Tibial nerve (tissue), 4 donors: ENCODE measurements around the gene ATXN10. TPM values are rescaled to one million over a fixed set of nuclear protein-coding genes. Genes with fewer than 3 reads are reported as not detected.

Experiments
- DNase-seq, 2 donors: peaks; one replicate each; pipeline ENCODE4 v3.0.0-alpha.2; 2019; ENCODE audit warnings: low spot score in 2 of 2
- H3K27ac ChIP-seq, 4 donors: fragments of 200-600 bp; sonication (generic) in 3 of 4; one replicate each; pipeline ENCODE4 v1.5.1; 2017 to 2019; ENCODE audit warnings: mild to moderate bottlenecking in 1 of 4
- H3K27me3 ChIP-seq, 2 donors: fragments of 200-600 bp; sonication (generic) in 1 of 2; one replicate each; pipeline versions ENCODE4 v1.5.1 to v1.6.0; 2017 to 2019
- H3K36me3 ChIP-seq, 3 donors: fragments of 200-600 bp; sonication (generic); one replicate each; pipeline ENCODE4 v1.5.1; 2018 to 2019
- H3K4me1 ChIP-seq, 4 donors: fragments of 200-600 bp; sonication (generic) in 3 of 4; one replicate each; pipeline ENCODE4 v1.5.1; 2017 to 2019
- H3K4me3 ChIP-seq, 4 donors: fragments of 200-600 bp; sonication (generic) in 3 of 4; one replicate each; pipeline ENCODE4 v1.5.1; 2017 to 2019; ENCODE audit warnings: mild to moderate bottlenecking in 1 of 4, moderate library complexity in 1 of 4
- H3K9me3 ChIP-seq, 4 donors: fragments of 200-600 bp; sonication (generic) in 3 of 4; one replicate each; pipeline ENCODE4 v1.5.1; 2017 to 2019
- CTCF ChIP-seq, 5 experiments: fragments of 200-600 bp in 3 of 5; fragments of 450-650 bp in 2 of 5; sonication (generic) in 3 of 5; IDR thresholded peaks; one replicate each; pipeline ENCODE4 v1.5.1; 2016 to 2019; ENCODE audit warnings: antibody characterized with exemption in 5 of 5, mild to moderate bottlenecking in 3 of 5, moderate library complexity in 2 of 5
- EP300 ChIP-seq, 2 donors: sonication (generic); formaldehyde crosslinking; IDR thresholded peaks; one replicate each; pipeline ENCODE4 v1.6.1; 2017; ENCODE audit warnings: antibody characterized with exemption in 2 of 2, mild to moderate bottlenecking in 1 of 2
- POLR2A ChIP-seq, 2 donors: fragments of 450-650 bp; IDR thresholded peaks; one replicate each; pipeline ENCODE4 v1.6.1; 2017; ENCODE audit warnings: antibody characterized with exemption in 2 of 2, mild to moderate bottlenecking in 2 of 2, moderate library complexity in 2 of 2
- WGBS, 2 donors: methylation state at CpG; one replicate each; pipeline ENCODE4 v1.1.5; 2018; 5-methylcytosine and 5-hydroxymethylcytosine counted together
- total RNA-seq, 4 donors: library from RNA; depleted of rRNA; stranded (reverse); fragments of >200 nt; gene quantifications; one replicate each; pipeline ENCODE4 v1.1.0, GENCODE V29; 2016

Gene ATXN10
- total RNA-seq, 4 donors from 2014 or later = 163 to 197 (median 178) TPM

GRCh38 chr22:45884201-45885062 lies 212.8 kb downstream of the ATXN10 start:
- Histone ChIP-seq H3K4me1 (peaks cover 0 to 25% (median 10%) of the 10 kb centered on the region in 4 donors), H3K27ac (no peak overlapping the region), H3K27me3 (peaks cover 0 to 74% of the 10 kb centered on the region in 2 donors), H3K9me3 (no peaks in the 10 kb centered on the region), H3K4me3 (no peak overlapping the region), H3K36me3 (no peaks in the 10 kb centered on the region)
- TF ChIP-seq EP300 (IDR thresholded peaks at IDR 0.05) = no peak
- TF ChIP-seq CTCF (IDR thresholded peaks at IDR 0.05) = no peak
- TF ChIP-seq POLR2A (IDR thresholded peaks at IDR 0.05) = no peak
- WGBS, 2 donors = 71 to 83% methylated on average over 20 to 21 of the region's 27 CpGs
- DNase-seq = no peak

GRCh38 chr22:45885171-45885840 lies 213.7 kb downstream of the ATXN10 start:
- Histone ChIP-seq H3K9me3 (no peaks in the 10 kb centered on the region), H3K4me1 (peaks cover 0 to 22% (median 8%) of the 10 kb centered on the region in 4 donors), H3K27me3 (peaks cover 0 to 75% of the 10 kb centered on the region in 2 donors), H3K36me3 (no peaks in the 10 kb centered on the region), H3K4me3 (no peak overlapping the region), H3K27ac (no peak overlapping the region)
- WGBS, 2 donors = 83 to 85% methylated on average over 16 of the region's 16 CpGs
- no peak for TF ChIP-seq CTCF (IDR thresholded peaks at IDR 0.05)
- no peak for DNase-seq

DNA sequence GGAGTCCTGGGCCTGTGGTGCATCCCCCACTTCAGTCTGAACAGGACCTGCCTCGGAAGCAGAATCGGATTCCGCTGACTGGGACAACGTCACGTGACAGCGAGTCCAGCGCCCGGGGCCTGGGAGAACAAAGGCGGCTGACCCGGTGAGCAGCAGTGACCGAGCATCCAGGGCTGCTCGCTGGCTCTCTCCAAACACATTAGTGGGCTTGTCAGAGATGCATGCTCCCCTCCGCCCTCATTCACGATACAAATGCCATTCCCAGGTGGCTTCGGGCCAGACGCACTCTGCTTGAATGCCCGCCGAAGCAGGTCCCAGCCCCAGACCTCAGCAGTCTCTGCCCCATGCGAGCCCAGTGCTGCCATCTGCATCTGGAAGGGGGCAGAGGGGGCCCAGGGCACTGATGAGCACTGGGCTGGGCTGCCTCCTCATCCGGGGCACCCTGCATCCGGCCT lies 214.3 kb downstream of the ATXN10 start:
- H3K4me3 ChIP-seq = no peak overlapping the region
- 54 to 72% methylated on average over 12 to 21 of the region's 21 CpGs for WGBS, 2 donors
- DNase-seq = no peak
- TF ChIP-seq CTCF (IDR thresholded peaks at IDR 0.05) (no peak), POLR2A (IDR thresholded peaks at IDR 0.05) (no peak), EP300 (IDR thresholded peaks at IDR 0.05) (no peak)
- H3K27me3 ChIP-seq = peaks cover 0 to 72% of the 10 kb centered on the region in 2 donors
- H3K4me1 ChIP-seq = peaks cover 0 to 15% (median 4%) of the 10 kb centered on the region in 4 donors
- no peaks in the 10 kb centered on the region for H3K36me3 ChIP-seq
- no peak overlapping the region for H3K27ac ChIP-seq
- no peaks in the 10 kb centered on the region for H3K9me3 ChIP-seq

DNA sequence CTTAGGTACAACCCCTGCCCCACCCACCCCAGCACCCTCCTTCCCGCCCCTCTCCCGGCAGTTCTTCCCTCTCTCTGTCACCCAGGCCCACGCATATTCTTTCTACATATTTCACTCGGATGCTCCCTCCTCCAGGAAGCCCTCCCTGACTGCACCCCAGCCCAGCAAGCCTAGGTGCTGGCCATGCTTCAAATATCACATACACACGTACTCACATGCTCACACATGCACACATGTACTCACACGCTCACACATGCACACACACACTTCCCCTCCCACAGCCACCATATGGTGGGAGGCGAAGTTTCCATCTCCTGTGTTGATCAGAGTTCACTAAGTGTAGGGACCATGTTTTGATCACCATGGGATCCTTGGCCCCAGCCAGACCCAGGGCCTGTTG lies 214.9 kb downstream of the ATXN10 start:
- no peak for DNase-seq
- WGBS, 2 donors = 96 to 97% methylated on average over 7 of the region's 7 CpGs
- Histone ChIP-seq H3K4me1 (peaks cover 0 to 9% (median 0%) of the 10 kb centered on the region in 4 donors), H3K9me3 (no peaks in the 10 kb centered on the region), H3K36me3 (no peaks in the 10 kb centered on the region), H3K4me3 (no peak overlapping the region), H3K27me3 (peaks cover 0 to 72% of the 10 kb centered on the region in 2 donors), H3K27ac (no peak overlapping the region)
- TF ChIP-seq POLR2A (IDR thresholded peaks at IDR 0.05) (no peak), CTCF (IDR thresholded peaks at IDR 0.05) (no peak), EP300 (IDR thresholded peaks at IDR 0.05) (no peak)
